Smooth muscle cell (in vitro differentiated cells): ENCODE measurements around the gene GPR108. TPM values are rescaled to one million over a fixed set of nuclear protein-coding genes. Genes with fewer than 3 reads are reported as not detected.

ENCODE experiments used
- DNase-seq: peaks from one replicate; lab custom pipeline; 2025; ENCODE audit not compliant: unreplicated experiment; lab: John Stamatoyannopoulos, UW
- H2AFZ ChIP-seq: fragments of 200-600 bp; sonication (generic); 2 replicates; pipeline ENCODE4 v1.6.0; 2016; ENCODE audit warnings: antibody characterized with exemption, low read depth, mild to moderate bottlenecking
- H3F3A ChIP-seq: fragments of 200-600 bp; sonication (generic); 2 replicates; pipeline ENCODE4 v1.6.0; 2017; ENCODE audit warnings: antibody characterized with exemption, low read depth
- H3K27ac ChIP-seq: fragments of 200-600 bp; sonication (generic); 2 replicates; pipeline ENCODE4 v1.5.1; 2016; ENCODE audit warnings: low read depth, mild to moderate bottlenecking
- H3K27me3 ChIP-seq: fragments of 200-600 bp; sonication (generic); 2 replicates; pipeline ENCODE4 v1.6.1; 2016; ENCODE audit warnings: low read depth, mild to moderate bottlenecking
- H3K36me3 ChIP-seq: fragments of 200-600 bp; sonication (generic); 2 replicates; pipeline ENCODE4 v1.5.1; 2016; ENCODE audit warnings: low read depth
- H3K4me1 ChIP-seq: fragments of 200-600 bp; sonication (generic); 2 replicates; pipeline ENCODE4 v1.5.1; 2016; ENCODE audit warnings: low read depth
- H3K4me2 ChIP-seq: fragments of 200-600 bp; sonication (generic); 2 replicates; pipeline ENCODE4 v1.6.0; 2016; ENCODE audit warnings: mild to moderate bottlenecking
- H3K4me3 ChIP-seq: fragments of 200-600 bp; sonication (generic); 2 replicates; pipeline ENCODE4 v1.5.1; 2016; ENCODE audit warnings: mild to moderate bottlenecking
- H3K79me2 ChIP-seq: fragments of 200-600 bp; sonication (generic); 2 replicates; pipeline ENCODE4 v1.6.0; 2016; ENCODE audit warnings: low read depth, mild to moderate bottlenecking
- H3K9ac ChIP-seq: fragments of 200-600 bp; sonication (generic); 2 replicates; pipeline ENCODE4 v1.6.0; 2016; ENCODE audit warnings: low read depth
- H3K9me3 ChIP-seq: fragments of 200-600 bp; sonication (generic); replicated peaks from 2 replicates; pipeline ENCODE4 v1.5.1; 2016; ENCODE audit warnings: low read depth
- H4K20me1 ChIP-seq: fragments of 200-600 bp; sonication (generic); 2 replicates; pipeline ENCODE4 v1.6.0; 2016; ENCODE audit warnings: low read depth
- WGBS: methylation state at CpG from one replicate; pipeline ENCODE4 v1.1.7; 2016; ENCODE audit warnings: low lambda C conversion rate; 5-methylcytosine and 5-hydroxymethylcytosine counted together
- polyA plus RNA-seq: library from polyadenylated mRNA; unstranded; fragments of >200 nt; fragmentation: Nextera tagmentation; extraction: Ambion mirVana; gene quantifications from 2 replicates; pipeline ENCODE4 v1.2.1, GENCODE V29; 2016
- total RNA-seq: library from RNA; depleted of rRNA; stranded (reverse); fragments of >200 nt; gene quantifications from 2 replicates; pipeline ENCODE4 v1.2.3, GENCODE V29; 2014
- TF ChIP-seq, protein P1 (sequence below): fragments of 200-600 bp; sonication (generic); IDR thresholded peaks from 2 replicates; pipeline ENCODE4 v1.5.1; 2017; ENCODE audit warnings: borderline replicate concordance, mild to moderate bottlenecking, antibody characterized with exemption; ENCODE audit not compliant: insufficient read depth, poor library complexity, severe bottlenecking

The GPR108 gene
- total and polyA plus RNA-seq, 2 experiments from 2014 or later: 34.4 to 62.1 TPM

DNA sequence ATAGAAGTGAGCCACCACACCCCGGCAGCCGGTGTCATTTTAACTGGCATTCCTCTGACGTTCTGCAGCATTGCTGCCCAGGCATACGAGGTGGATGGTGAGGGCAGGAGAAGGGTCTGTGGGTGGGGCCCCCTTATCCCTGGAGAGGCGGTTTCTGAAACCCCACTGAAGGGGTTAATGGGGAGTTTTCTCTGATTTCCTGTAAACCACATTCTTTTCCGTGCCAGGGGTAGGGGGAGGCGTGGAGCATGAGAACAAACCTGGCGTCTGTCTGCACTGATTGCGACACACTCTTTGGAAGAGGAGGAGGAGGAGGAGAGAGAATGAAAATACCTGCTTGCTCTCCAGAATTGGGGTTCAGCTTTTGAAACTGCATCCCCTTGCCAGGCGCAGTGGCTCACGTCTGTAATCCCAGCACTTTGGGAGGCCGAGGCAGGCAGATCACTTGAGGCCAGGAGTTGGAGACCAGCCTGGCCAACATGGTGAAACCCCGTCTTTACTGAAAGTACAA is 14.2 kb downstream of the GPR108 start:
- Histone ChIP-seq H3K4me2 (no peak overlapping the region), H3K27ac (no peak overlapping the region), H3K9ac (no peak overlapping the region), H3K36me3 (no peaks in the 10 kb centered on the region), H2AFZ (no peak overlapping the region), H3K9me3 (no peaks in the 10 kb centered on the region), H3K4me3 (no peak overlapping the region), H3F3A (no peaks in the 10 kb centered on the region), H4K20me1 (no peaks in the 10 kb centered on the region), H3K4me1 (no peaks in the 10 kb centered on the region), H3K27me3 (no peaks in the 10 kb centered on the region), H3K79me2 (no peaks in the 10 kb centered on the region)
- TF ChIP-seq, protein P1, sequence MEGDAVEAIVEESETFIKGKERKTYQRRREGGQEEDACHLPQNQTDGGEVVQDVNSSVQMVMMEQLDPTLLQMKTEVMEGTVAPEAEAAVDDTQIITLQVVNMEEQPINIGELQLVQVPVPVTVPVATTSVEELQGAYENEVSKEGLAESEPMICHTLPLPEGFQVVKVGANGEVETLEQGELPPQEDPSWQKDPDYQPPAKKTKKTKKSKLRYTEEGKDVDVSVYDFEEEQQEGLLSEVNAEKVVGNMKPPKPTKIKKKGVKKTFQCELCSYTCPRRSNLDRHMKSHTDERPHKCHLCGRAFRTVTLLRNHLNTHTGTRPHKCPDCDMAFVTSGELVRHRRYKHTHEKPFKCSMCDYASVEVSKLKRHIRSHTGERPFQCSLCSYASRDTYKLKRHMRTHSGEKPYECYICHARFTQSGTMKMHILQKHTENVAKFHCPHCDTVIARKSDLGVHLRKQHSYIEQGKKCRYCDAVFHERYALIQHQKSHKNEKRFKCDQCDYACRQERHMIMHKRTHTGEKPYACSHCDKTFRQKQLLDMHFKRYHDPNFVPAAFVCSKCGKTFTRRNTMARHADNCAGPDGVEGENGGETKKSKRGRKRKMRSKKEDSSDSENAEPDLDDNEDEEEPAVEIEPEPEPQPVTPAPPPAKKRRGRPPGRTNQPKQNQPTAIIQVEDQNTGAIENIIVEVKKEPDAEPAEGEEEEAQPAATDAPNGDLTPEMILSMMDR: no peak
- no peak for DNase-seq
- 41% methylated on average over 13 of the region's 13 CpGs for WGBS

DNA sequence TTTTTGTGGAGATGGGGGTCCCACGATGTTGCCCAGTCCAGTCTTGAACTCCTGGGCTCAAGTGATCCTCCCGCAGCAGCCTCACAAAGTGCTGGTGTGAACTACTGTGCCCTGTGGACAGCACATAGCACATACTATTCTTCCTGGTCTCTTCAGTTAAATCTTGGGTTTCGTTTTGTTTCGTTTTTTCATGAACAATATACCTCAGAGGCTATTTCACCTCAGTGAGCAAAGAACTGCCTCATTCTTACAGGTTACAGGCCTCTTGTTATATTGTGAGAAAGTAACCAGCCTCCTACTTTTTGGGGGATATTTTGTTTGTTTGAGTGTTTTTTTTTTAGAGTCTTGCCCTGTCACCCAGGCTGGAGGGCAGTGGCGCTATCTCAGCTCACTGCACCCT is 15.6 kb downstream of the GPR108 start:
- H3K27me3 ChIP-seq: no peaks in the 10 kb centered on the region
- TF ChIP-seq, protein P1: no peak
- H4K20me1 ChIP-seq: no peaks in the 10 kb centered on the region
- no peaks in the 10 kb centered on the region for H3K36me3 ChIP-seq
- no peaks in the 10 kb centered on the region for H3K9me3 ChIP-seq
- no peaks in the 10 kb centered on the region for H3K4me1 ChIP-seq
- WGBS: 89% methylated on average over 5 of the region's 5 CpGs
- no peaks in the 10 kb centered on the region for H3F3A ChIP-seq
- no peak overlapping the region for H3K9ac ChIP-seq
- H3K27ac ChIP-seq: no peak overlapping the region
- H3K4me2 ChIP-seq: no peak overlapping the region
- no peak for DNase-seq
- H3K4me3 ChIP-seq: no peak overlapping the region
- H2AFZ ChIP-seq: no peak overlapping the region
- no peaks in the 10 kb centered on the region for H3K79me2 ChIP-seq

DNA sequence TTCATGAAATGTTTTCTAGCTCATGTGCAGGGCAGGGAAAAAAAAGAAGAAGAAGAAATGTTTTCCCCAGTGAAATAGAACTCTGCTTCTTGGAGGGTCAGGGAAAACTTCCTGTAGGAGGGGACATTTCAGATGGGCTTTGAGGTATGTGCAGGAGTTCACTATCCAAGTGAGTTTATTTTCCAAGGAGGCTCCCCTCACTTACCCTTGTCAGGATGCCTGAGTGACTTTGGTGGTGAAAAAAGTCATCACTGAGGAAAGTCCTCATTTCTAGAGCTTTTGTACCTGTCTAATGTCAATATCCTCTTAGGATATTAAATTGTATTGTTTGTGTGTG is 16.3 kb downstream of the GPR108 start:
- no peak overlapping the region for H3K27ac ChIP-seq
- H3K9ac ChIP-seq: no peak overlapping the region
- no peak for DNase-seq

More for the DNA sequence above, 16.3 kb downstream of the GPR108 start:
- H3K4me2 ChIP-seq: no peak overlapping the region
- no peaks in the 10 kb centered on the region for H3K9me3 ChIP-seq
- H4K20me1 ChIP-seq: no peaks in the 10 kb centered on the region
- H3K27me3 ChIP-seq: no peaks in the 10 kb centered on the region
- no peak overlapping the region for H3K4me3 ChIP-seq
- TF ChIP-seq, protein P1: no peak
- H3K4me1 ChIP-seq: no peaks in the 10 kb centered on the region
- H3K79me2 ChIP-seq: no peaks in the 10 kb centered on the region
- no peak overlapping the region for H2AFZ ChIP-seq
- H3F3A ChIP-seq: no peaks in the 10 kb centered on the region
- no peaks in the 10 kb centered on the region for H3K36me3 ChIP-seq
